ENCODE data around the gene SGPP2. TPM values are rescaled to one million over a fixed set of nuclear protein-coding genes. Genes with fewer than 3 reads are reported as not detected.
A peak's percentile ranks its signal among the peaks of the same experiment; 100 is the strongest.

Gene SGPP2
- polyA plus RNA-seq, 3 donors: not detected

- Mint-ChIP-seq H3K4me1 (peaks cover 4% of the 10 kb centered on the region), H3K4me3 (no peak overlapping the region), H3K36me3 (no peaks in the 10 kb centered on the region), H3K27me3 (ENCODE audit: low read depth in 3 of 3) (peaks cover 8 to 25% (median 17%) of the 10 kb centered on the region in 3 donors), H3K27ac (peak overlapping the region in 2 of 7 donors; percentile 5), H3K9me3 (peaks cover 0 to 4% (median 2%) of the 10 kb centered on the region in 7 donors)
- H3K9me3 ChIP-seq (replicated peaks in 1 of 2; ENCODE audit: control insufficient read depth in 1 of 2, insufficient read depth in 1 of 2, low read length in 2 of 2): no peaks in the 10 kb centered on the region
- no peak overlapping the region for H3K27ac ChIP-seq (ENCODE audit: low read depth in 1 of 2, low read length in 2 of 2)
- H3K9ac ChIP-seq (ENCODE audit: insufficient read depth, low read length, poor library complexity, severe bottlenecking): no peak overlapping the region
- no peaks in the 10 kb centered on the region for H4K20me1 ChIP-seq (ENCODE audit: insufficient read depth, low read length)
- WGBS (ENCODE audit: insufficient coverage): 95% methylated on average over 2 of the region's 3 CpGs
- intact Hi-C loops (cut with micrococcal nuclease): no loop called here
- no peak overlapping the region for H3K4me2 ChIP-seq (replicated peaks; ENCODE audit: extremely low read depth, low read length, poor library complexity, severe bottlenecking)
- H3K4me1 ChIP-seq (ENCODE audit: control insufficient read depth in 1 of 2, insufficient read depth in 2 of 2, low read length in 2 of 2): no peaks in the 10 kb centered on the region
- no peak overlapping the region for H3K4me3 ChIP-seq (replicated peaks in 1 of 3; ENCODE audit: low read depth in 2 of 3, low read length in 3 of 3)
- H3K27me3 ChIP-seq (ENCODE audit: control insufficient read depth in 2 of 2, insufficient read depth in 2 of 2, low read length in 2 of 2): no peaks in the 10 kb centered on the region
- no peaks in the 10 kb centered on the region for H3K79me2 ChIP-seq (ENCODE audit: insufficient read depth, low read length)
- no peaks in the 10 kb centered on the region for H3K36me3 ChIP-seq (replicated peaks in 1 of 2; ENCODE audit: control insufficient read depth in 1 of 2, insufficient read depth in 2 of 2, low read length in 2 of 2)
- TF ChIP-seq, protein P1, sequence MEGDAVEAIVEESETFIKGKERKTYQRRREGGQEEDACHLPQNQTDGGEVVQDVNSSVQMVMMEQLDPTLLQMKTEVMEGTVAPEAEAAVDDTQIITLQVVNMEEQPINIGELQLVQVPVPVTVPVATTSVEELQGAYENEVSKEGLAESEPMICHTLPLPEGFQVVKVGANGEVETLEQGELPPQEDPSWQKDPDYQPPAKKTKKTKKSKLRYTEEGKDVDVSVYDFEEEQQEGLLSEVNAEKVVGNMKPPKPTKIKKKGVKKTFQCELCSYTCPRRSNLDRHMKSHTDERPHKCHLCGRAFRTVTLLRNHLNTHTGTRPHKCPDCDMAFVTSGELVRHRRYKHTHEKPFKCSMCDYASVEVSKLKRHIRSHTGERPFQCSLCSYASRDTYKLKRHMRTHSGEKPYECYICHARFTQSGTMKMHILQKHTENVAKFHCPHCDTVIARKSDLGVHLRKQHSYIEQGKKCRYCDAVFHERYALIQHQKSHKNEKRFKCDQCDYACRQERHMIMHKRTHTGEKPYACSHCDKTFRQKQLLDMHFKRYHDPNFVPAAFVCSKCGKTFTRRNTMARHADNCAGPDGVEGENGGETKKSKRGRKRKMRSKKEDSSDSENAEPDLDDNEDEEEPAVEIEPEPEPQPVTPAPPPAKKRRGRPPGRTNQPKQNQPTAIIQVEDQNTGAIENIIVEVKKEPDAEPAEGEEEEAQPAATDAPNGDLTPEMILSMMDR (IDR thresholded peaks at IDR 0.05): no peak
- no peak overlapping the region for H2AFZ ChIP-seq (ENCODE audit: insufficient read depth, low read depth, low read length, poor library complexity, severe bottlenecking)
- DNase-seq: peak in 1 of 3 donors; percentile 30
These were observed 41.4 kb downstream of the SGPP2 start for GRCh38 chr2:222465746-222466145.

DNA sequence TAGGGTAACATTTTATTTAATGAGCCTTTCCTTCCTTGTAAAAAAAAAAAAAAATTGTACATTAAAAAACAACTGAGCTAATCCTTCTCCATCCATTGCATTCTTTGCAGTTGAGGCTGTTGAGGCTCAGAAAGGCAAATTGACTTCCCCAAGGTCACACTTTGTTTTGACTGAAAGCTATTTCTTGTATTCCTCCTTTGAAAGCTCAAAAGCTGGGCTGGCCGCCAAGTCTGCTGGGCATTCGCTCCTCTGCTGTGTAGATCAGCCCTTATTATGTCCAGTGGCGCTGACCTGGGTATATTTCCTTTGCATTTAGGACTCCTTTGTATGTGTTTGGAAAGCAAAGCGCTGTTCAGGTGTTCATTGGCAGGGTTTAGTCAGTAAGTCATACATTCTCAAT is 44.0 kb downstream of the SGPP2 start:
- Histone ChIP-seq H3K27me3 (ENCODE audit: control insufficient read depth in 2 of 2, insufficient read depth in 2 of 2, low read length in 2 of 2) (no peaks in the 10 kb centered on the region), H3K4me1 (ENCODE audit: control insufficient read depth in 1 of 2, insufficient read depth in 2 of 2, low read length in 2 of 2) (no peaks in the 10 kb centered on the region), H3K27ac (ENCODE audit: low read depth in 1 of 2, low read length in 2 of 2) (no peak overlapping the region), H3K36me3 (replicated peaks in 1 of 2; ENCODE audit: control insufficient read depth in 1 of 2, insufficient read depth in 2 of 2, low read length in 2 of 2) (no peaks in the 10 kb centered on the region), H3K4me2 (replicated peaks; ENCODE audit: extremely low read depth, low read length, poor library complexity, severe bottlenecking) (no peak overlapping the region), H3K79me2 (ENCODE audit: insufficient read depth, low read length) (no peaks in the 10 kb centered on the region), H3K4me3 (replicated peaks in 1 of 3; ENCODE audit: low read depth in 2 of 3, low read length in 3 of 3) (no peak overlapping the region), H3K9me3 (replicated peaks in 1 of 2; ENCODE audit: control insufficient read depth in 1 of 2, insufficient read depth in 1 of 2, low read length in 2 of 2) (no peaks in the 10 kb centered on the region), H2AFZ (ENCODE audit: insufficient read depth, low read depth, low read length, poor library complexity, severe bottlenecking) (no peak overlapping the region), H3K9ac (ENCODE audit: insufficient read depth, low read length, poor library complexity, severe bottlenecking) (no peak overlapping the region), H4K20me1 (ENCODE audit: insufficient read depth, low read length) (no peaks in the 10 kb centered on the region)
- WGBS (ENCODE audit: insufficient coverage): 100% methylated on average over 3 of the region's 4 CpGs
- H3K4me3 Mint-ChIP-seq: no peak overlapping the region
- intact Hi-C loops (cut with micrococcal nuclease): no loop called here
- peaks cover 2 to 24% (median 15%) of the 10 kb centered on the region in 3 donors for H3K27me3 Mint-ChIP-seq (ENCODE audit: low read depth in 3 of 3)
- H3K27ac Mint-ChIP-seq: no peak overlapping the region
- H3K4me1 Mint-ChIP-seq: peaks cover 4% of the 10 kb centered on the region
- peaks cover 0 to 2% (median 0%) of the 10 kb centered on the region in 7 donors for H3K9me3 Mint-ChIP-seq
- DNase-seq: no peak
- TF ChIP-seq, protein P1 (IDR thresholded peaks at IDR 0.05): no peak
- no peaks in the 10 kb centered on the region for H3K36me3 Mint-ChIP-seq
